GM12801 (cell line): ENCODE data around the gene ZNF423.

ENCODE experiments used
- TF ChIP-seq, protein P1 (sequence below): IDR thresholded peaks from one replicate; pipeline ENCODE4 v1.5.1; 2011; ENCODE audit warnings: control low read depth; ENCODE audit not compliant: insufficient read length; ENCODE audit errors: extremely low read depth

Gene ZNF423

GRCh38 chr16:49862694-49863093, 6.8 kb upstream of the ZNF423 start:
- TF ChIP-seq, protein P1, sequence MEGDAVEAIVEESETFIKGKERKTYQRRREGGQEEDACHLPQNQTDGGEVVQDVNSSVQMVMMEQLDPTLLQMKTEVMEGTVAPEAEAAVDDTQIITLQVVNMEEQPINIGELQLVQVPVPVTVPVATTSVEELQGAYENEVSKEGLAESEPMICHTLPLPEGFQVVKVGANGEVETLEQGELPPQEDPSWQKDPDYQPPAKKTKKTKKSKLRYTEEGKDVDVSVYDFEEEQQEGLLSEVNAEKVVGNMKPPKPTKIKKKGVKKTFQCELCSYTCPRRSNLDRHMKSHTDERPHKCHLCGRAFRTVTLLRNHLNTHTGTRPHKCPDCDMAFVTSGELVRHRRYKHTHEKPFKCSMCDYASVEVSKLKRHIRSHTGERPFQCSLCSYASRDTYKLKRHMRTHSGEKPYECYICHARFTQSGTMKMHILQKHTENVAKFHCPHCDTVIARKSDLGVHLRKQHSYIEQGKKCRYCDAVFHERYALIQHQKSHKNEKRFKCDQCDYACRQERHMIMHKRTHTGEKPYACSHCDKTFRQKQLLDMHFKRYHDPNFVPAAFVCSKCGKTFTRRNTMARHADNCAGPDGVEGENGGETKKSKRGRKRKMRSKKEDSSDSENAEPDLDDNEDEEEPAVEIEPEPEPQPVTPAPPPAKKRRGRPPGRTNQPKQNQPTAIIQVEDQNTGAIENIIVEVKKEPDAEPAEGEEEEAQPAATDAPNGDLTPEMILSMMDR: no peak

- TF ChIP-seq, protein P1: no peak
These were observed 5.4 kb upstream of the ZNF423 start for GRCh38 chr16:49861299-49861698.

GRCh38 chr16:49860593-49860992, 4.7 kb upstream of the ZNF423 start:
- TF ChIP-seq, protein P1: no peak

- TF ChIP-seq, protein P1: no peak
These were observed 3.4 kb upstream of the ZNF423 start for GRCh38 chr16:49859125-49859811.

DNA sequence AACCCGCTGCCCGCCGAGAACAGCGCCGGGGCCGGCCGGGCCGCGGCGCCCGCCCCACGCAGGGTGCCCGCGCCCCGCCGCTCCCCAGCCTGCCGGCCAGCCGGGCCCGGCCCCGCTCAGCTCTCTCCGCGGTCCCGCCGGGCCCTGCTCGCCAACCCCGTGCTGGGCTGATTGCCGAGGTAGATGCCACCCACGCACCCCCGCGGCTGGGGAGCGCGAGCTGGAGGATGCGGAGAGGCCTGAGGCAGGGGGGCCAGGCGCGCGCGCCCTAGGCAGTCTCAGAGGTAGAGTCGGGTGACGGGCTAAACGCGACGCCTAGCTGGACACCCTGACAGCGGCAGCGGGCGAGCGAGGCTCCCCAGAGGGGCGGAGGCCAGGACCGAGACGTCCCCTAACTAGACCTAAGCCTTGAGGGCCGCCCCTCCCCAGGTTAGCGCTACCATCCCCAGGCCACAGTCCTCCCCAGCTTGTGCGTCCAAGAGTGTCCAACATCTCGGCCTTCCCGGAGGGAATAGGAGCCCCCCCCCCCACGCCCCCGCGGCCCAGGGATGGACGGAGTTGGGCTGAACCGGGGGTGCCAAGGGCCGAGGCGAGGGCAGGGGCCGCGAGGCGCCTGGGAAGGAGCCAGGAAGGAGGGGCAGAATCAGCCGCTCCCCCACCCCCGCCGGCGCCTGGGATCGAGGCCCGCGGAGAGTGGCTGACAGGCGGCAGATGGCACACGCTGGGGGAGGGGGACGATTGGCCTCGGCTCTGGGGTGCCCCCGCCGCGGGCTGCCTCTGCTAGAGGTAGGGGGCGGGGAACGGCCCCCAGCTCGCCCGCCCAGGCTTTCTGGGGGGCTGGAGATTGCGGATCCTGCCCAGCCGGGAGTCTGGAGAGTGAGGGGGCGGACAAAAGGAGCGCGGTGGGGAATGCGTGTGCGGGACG, 2.5 kb upstream of the ZNF423 start:
- TF ChIP-seq, protein P1: no peak

DNA sequence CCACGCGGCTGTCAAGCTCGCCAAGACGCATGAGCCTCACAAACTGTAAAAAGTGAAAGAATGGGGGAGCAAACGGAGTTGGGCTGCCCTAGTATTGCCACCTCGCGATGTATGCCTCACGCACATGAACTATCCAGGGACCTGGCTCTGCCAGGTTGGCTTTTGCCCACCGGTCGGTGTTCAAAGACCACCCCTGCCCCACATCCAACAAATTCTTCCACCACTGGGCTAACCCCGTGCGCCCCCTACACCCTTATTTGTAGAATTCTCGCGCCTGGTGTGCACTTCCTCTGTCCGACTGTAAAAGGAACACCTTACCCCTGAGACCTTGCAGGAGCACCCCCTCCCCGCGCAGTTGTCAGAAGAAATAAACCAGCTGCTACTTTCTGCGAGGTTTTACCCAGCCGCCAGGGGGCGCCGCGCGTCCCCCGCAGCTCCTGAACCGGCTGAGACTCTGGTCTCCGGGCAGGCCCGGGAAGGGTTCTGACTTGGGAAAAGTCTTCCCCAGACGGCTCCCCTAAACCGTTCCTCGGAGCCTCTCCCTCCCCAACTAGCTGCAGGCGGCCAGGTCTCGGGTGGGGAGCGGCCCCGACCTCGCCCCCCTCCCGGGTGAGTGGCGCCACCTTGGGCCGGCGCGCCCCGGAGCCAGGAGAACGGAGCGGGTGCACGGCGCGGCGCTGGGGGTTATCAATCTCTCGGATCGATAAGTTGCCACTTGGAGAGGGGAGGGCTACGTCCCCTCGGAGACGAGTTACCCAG, 1.7 kb upstream of the ZNF423 start:
- TF ChIP-seq, protein P1: no peak
